Nephron (organoid): ENCODE measurements around the gene CHCHD6.
A peak's percentile ranks its signal among the peaks of the same experiment; 100 is the strongest.

Source experiments
- H3K27ac Mint-ChIP-seq, 3 experiments: 2 replicates each; pipeline ENCODE4 v1.8.0; 2020; ENCODE audit warnings: mixed read lengths in 3 of 3, mild to moderate bottlenecking in 2 of 3, moderate library complexity in 1 of 3
- H3K27me3 Mint-ChIP-seq: 2 replicates; pipeline ENCODE4 v1.8.0; 2021; ENCODE audit warnings: low read depth, mild to moderate bottlenecking, moderate library complexity, mixed read lengths
- H3K36me3 Mint-ChIP-seq: 2 replicates; pipeline ENCODE4 v1.8.0; 2020; ENCODE audit warnings: low read depth, mixed read lengths
- H3K4me1 Mint-ChIP-seq: 2 replicates; pipeline ENCODE4 v1.8.0; 2020; ENCODE audit warnings: mixed read lengths
- H3K4me3 Mint-ChIP-seq, 3 experiments: 2 replicates each; pipeline ENCODE4 v1.8.0; 2020; ENCODE audit warnings: mild to moderate bottlenecking in 3 of 3, mixed read lengths in 3 of 3, moderate library complexity in 2 of 3
- H3K9me3 Mint-ChIP-seq: 2 replicates; pipeline ENCODE4 v1.8.0; 2020; ENCODE audit warnings: mixed read lengths
- CTCF ChIP-seq, 3 experiments: fragments of 200-600 bp; sonication (generic); IDR thresholded peaks; one replicate each; pipeline ENCODE4 v1.5.0; 2021; ENCODE audit warnings: antibody characterized with exemption in 3 of 3; ENCODE audit not compliant: unreplicated experiment in 3 of 3

Gene CHCHD6

GRCh38 chr3:126811530-126811929 is 107.5 kb downstream of the CHCHD6 start:
- H3K36me3 Mint-ChIP-seq = no peaks in the 10 kb centered on the region
- H3K27ac Mint-ChIP-seq = no peak overlapping the region
- no peak overlapping the region for H3K4me3 Mint-ChIP-seq
- H3K9me3 Mint-ChIP-seq = peaks cover 4% of the 10 kb centered on the region
- TF ChIP-seq CTCF (IDR thresholded peaks at IDR 0.05; ENCODE audit: unreplicated experiment in 3 of 3) = no peak
- peaks cover 5% of the 10 kb centered on the region for H3K4me1 Mint-ChIP-seq
- H3K27me3 Mint-ChIP-seq = no peaks in the 10 kb centered on the region

GRCh38 chr3:126816298-126816697 is 112.3 kb downstream of the CHCHD6 start:
- no peak for TF ChIP-seq CTCF (IDR thresholded peaks at IDR 0.05; ENCODE audit: unreplicated experiment in 3 of 3)
- Mint-ChIP-seq H3K9me3 (no peaks in the 10 kb centered on the region), H3K27ac (no peak overlapping the region), H3K4me1 (peaks cover 24% of the 10 kb centered on the region), H3K36me3 (peaks cover 4% of the 10 kb centered on the region), H3K4me3 (no peak overlapping the region), H3K27me3 (no peaks in the 10 kb centered on the region)

GRCh38 chr3:126816986-126817777 is 113.1 kb downstream of the CHCHD6 start:
- peaks cover 24% of the 10 kb centered on the region for H3K4me1 Mint-ChIP-seq
- peak overlapping the region; percentile 21 to 58 (median 33) for H3K27ac Mint-ChIP-seq
- peaks cover 11% of the 10 kb centered on the region for H3K36me3 Mint-ChIP-seq
- no peak overlapping the region for H3K4me3 Mint-ChIP-seq
- H3K27me3 Mint-ChIP-seq = no peaks in the 10 kb centered on the region
- no peak for TF ChIP-seq CTCF (IDR thresholded peaks at IDR 0.05; ENCODE audit: unreplicated experiment in 3 of 3)
- peaks cover 6% of the 10 kb centered on the region for H3K9me3 Mint-ChIP-seq

DNA sequence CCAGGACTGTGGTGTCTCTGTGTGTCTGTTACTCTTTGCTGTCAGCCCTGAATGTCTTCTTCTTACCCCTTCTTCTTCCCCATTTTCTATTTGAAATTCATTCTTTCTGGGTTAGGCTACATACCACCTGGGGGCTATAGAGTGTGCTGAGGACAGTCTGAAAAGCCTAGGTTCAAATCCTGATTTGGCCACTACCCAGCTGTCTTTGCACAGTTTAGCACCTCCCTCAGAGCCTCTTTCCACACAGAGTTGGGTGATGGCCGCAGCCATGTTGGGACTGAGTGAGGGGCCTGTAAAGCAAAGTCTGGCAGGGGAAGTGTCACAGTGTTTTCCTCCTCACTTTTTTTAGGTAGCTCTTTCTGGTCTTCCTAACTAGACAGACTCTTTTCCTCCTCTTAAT is 113.7 kb downstream of the CHCHD6 start:
- Mint-ChIP-seq H3K4me1 (peaks cover 24% of the 10 kb centered on the region), H3K4me3 (no peak overlapping the region), H3K27me3 (no peaks in the 10 kb centered on the region), H3K36me3 (peaks cover 11% of the 10 kb centered on the region), H3K9me3 (peaks cover 6% of the 10 kb centered on the region), H3K27ac (peak overlapping the region in 1 of 3 experiments; percentile 33)
- TF ChIP-seq CTCF (IDR thresholded peaks at IDR 0.05; ENCODE audit: unreplicated experiment in 3 of 3) = no peak

- no peak overlapping the region for H3K4me3 Mint-ChIP-seq
- H3K27me3 Mint-ChIP-seq = no peaks in the 10 kb centered on the region
- peaks cover 11% of the 10 kb centered on the region for H3K36me3 Mint-ChIP-seq
- H3K9me3 Mint-ChIP-seq = peaks cover 6% of the 10 kb centered on the region
- no peak overlapping the region for H3K27ac Mint-ChIP-seq
- peaks cover 24% of the 10 kb centered on the region for H3K4me1 Mint-ChIP-seq
- no peak for TF ChIP-seq CTCF (IDR thresholded peaks at IDR 0.05; ENCODE audit: unreplicated experiment in 3 of 3)
Observed at GRCh38 chr3:126818400-126819095, 114.5 kb downstream of the CHCHD6 start.
